Vagina (tissue), 2 donors: Measurements from ENCODE around the gene ADGRG6. TPM values are rescaled to one million over a fixed set of nuclear protein-coding genes. Genes with fewer than 3 reads are reported as not detected.

Source experiments
- DNase-seq, 2 donors: peaks; one replicate each; pipeline ENCODE4 v3.0.0-alpha.2; 2017; ENCODE audit errors: extremely low spot score in 2 of 2
- H3K27ac ChIP-seq: fragments of 200-600 bp; sonication (generic); one replicate; pipeline ENCODE4 v1.5.1; 2019
- H3K27me3 ChIP-seq: fragments of 200-600 bp; sonication (generic); one replicate; pipeline ENCODE4 v1.5.1; 2019
- H3K36me3 ChIP-seq, 2 donors: fragments of 200-600 bp; sonication (generic); one replicate each; pipeline ENCODE4 v1.5.1; 2017 to 2019
- H3K4me1 ChIP-seq: fragments of 200-600 bp; sonication (generic); one replicate; pipeline ENCODE4 v1.5.1; 2019
- H3K4me3 ChIP-seq, 2 donors: fragments of 200-600 bp; sonication (generic); 1 replicate in 1 of 2; 2 replicates in 1 of 2; pipeline ENCODE4 v1.5.1; 2016 to 2019
- H3K9me3 ChIP-seq: fragments of 200-600 bp; sonication (generic); one replicate; pipeline ENCODE4 v1.5.1; 2019
- POLR2A ChIP-seq, 2 donors: fragments of 450-650 bp; IDR thresholded peaks; one replicate each; pipeline ENCODE4 v1.6.1; 2017; ENCODE audit warnings: antibody characterized with exemption in 2 of 2, mild to moderate bottlenecking in 2 of 2, moderate library complexity in 2 of 2
- POLR2AphosphoS5 ChIP-seq, 2 donors: sonication (generic); formaldehyde crosslinking; IDR thresholded peaks; one replicate each; pipeline ENCODE4 v1.9.0; 2017; ENCODE audit warnings: antibody characterized with exemption in 2 of 2, mild to moderate bottlenecking in 2 of 2, low read depth in 1 of 2; ENCODE audit not compliant: insufficient read depth in 1 of 2
- intact Hi-C: fragments of 100-400 bp; cut with DNase I; formaldehyde crosslinking; loops from one replicate; pipeline ENCODE4 v1.15.1; 2023
- total RNA-seq: library from RNA; depleted of rRNA; stranded (reverse); fragments of >200 nt; gene quantifications from one replicate; pipeline ENCODE4 v1.2.3, GENCODE V29; 2016
- TF ChIP-seq, protein P1 (sequence below), 3 experiments: fragments of 450-650 bp in 2 of 3; fragments of 200-600 bp in 1 of 3; sonication (generic) in 1 of 3; IDR thresholded peaks; one replicate each; pipeline ENCODE4 v1.5.1; 2017 to 2019; ENCODE audit warnings: antibody characterized with exemption in 3 of 3, mild to moderate bottlenecking in 2 of 3, moderate library complexity in 2 of 3

ADGRG6 gene
- total RNA-seq, 1 donor from 2014 or later: 22.6 TPM

GRCh38 chr6:142377497-142377848, 75.7 kb downstream of the ADGRG6 start:
- H3K4me3 ChIP-seq: no peak overlapping the region
- intact Hi-C loops: no loop called here
- H3K27ac ChIP-seq: no peak overlapping the region
- DNase-seq: no peak
- no peaks in the 10 kb centered on the region for H3K36me3 ChIP-seq
- TF ChIP-seq, protein P1, sequence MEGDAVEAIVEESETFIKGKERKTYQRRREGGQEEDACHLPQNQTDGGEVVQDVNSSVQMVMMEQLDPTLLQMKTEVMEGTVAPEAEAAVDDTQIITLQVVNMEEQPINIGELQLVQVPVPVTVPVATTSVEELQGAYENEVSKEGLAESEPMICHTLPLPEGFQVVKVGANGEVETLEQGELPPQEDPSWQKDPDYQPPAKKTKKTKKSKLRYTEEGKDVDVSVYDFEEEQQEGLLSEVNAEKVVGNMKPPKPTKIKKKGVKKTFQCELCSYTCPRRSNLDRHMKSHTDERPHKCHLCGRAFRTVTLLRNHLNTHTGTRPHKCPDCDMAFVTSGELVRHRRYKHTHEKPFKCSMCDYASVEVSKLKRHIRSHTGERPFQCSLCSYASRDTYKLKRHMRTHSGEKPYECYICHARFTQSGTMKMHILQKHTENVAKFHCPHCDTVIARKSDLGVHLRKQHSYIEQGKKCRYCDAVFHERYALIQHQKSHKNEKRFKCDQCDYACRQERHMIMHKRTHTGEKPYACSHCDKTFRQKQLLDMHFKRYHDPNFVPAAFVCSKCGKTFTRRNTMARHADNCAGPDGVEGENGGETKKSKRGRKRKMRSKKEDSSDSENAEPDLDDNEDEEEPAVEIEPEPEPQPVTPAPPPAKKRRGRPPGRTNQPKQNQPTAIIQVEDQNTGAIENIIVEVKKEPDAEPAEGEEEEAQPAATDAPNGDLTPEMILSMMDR (IDR thresholded peaks at IDR 0.05): no peak
- TF ChIP-seq POLR2A (IDR thresholded peaks at IDR 0.05) (no peak), POLR2AphosphoS5 (IDR thresholded peaks at IDR 0.05; ENCODE audit: insufficient read depth in 1 of 2, low read depth in 1 of 2) (no peak)
- H3K27me3 ChIP-seq: no peaks in the 10 kb centered on the region
- peaks cover 11% of the 10 kb centered on the region for H3K4me1 ChIP-seq
- H3K9me3 ChIP-seq: no peaks in the 10 kb centered on the region

DNA sequence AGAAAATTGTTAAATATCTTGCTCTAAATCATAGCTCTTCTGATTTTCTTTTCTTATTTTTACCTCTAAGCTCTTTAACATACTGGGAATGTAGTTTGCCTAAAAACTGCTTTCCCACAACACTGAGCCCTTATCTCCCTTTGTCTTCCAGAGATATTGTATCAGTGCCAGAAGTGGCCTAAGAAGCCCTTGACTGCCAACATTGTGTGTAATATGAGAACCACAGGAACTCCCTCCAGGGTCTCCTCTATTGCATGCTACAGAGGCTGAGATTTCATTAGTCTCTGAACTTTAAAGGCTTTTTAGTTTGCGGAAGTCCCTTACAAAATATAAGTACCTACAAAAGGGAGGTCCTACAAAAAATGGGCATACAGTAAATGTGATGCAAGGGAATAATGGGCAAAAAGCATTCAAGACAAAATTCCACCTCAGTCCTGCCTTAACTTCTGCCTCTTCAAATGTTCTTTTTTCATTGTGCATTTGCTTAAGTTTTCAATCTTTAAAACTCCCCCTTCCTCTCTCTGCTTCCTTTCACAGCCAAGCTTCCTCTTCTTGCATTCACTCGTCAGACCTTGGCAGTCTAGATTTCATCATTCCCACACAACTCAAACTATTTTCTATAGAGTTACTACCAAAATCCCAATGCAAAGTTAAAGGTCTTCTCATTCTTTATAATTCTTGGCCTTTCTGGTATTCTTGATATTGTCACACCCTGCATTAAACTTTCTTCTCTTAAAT, 76.5 kb downstream of the ADGRG6 start:
- TF ChIP-seq POLR2A (IDR thresholded peaks at IDR 0.05): no peak
- TF ChIP-seq POLR2AphosphoS5 (IDR thresholded peaks at IDR 0.05; ENCODE audit: insufficient read depth in 1 of 2, low read depth in 1 of 2): no peak
- TF ChIP-seq, protein P1 (IDR thresholded peaks at IDR 0.05): no peak
- H3K4me1 ChIP-seq: peaks cover 11% of the 10 kb centered on the region
- H3K27me3 ChIP-seq: no peaks in the 10 kb centered on the region
- intact Hi-C loops: no loop called here
- H3K4me3 ChIP-seq: no peak overlapping the region
- no peak for DNase-seq
- no peak overlapping the region for H3K27ac ChIP-seq
- H3K36me3 ChIP-seq: no peaks in the 10 kb centered on the region
- no peaks in the 10 kb centered on the region for H3K9me3 ChIP-seq

DNA sequence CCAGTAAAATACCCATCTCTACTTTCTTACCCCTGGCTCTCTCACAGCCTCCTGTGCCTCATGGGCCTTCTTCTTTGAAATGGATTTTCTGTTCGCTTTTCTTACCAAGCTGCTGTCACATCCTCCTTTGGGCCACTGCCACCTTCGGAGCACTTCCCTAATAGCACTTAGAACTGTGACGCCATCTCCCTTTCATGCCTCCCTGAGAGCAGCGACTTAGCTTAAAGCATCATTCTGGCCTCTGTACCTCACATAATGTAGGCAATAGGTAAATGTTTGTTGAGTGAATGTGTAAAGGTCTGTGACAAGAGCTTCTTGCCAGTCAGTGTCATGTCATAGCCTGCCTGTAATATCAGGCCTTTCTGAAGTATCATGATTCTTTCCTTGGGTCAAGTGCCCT, 78.8 kb downstream of the ADGRG6 start:
- no peak for DNase-seq
- Histone ChIP-seq H3K4me1 (peaks cover 11% of the 10 kb centered on the region), H3K36me3 (no peaks in the 10 kb centered on the region), H3K27me3 (no peaks in the 10 kb centered on the region), H3K27ac (no peak overlapping the region), H3K4me3 (no peak overlapping the region), H3K9me3 (no peaks in the 10 kb centered on the region)
- intact Hi-C loops: no loop called here
- TF ChIP-seq POLR2AphosphoS5 (IDR thresholded peaks at IDR 0.05; ENCODE audit: insufficient read depth in 1 of 2, low read depth in 1 of 2) (no peak), POLR2A (IDR thresholded peaks at IDR 0.05) (no peak)
- TF ChIP-seq, protein P1 (IDR thresholded peaks at IDR 0.05): no peak

GRCh38 chr6:142381181-142381580, 79.4 kb downstream of the ADGRG6 start:
- intact Hi-C loops: no loop called here

More at GRCh38 chr6:142381181-142381580, 79.4 kb downstream of the ADGRG6 start:
- Histone ChIP-seq H3K27ac (no peak overlapping the region), H3K4me1 (peaks cover 8% of the 10 kb centered on the region), H3K36me3 (no peaks in the 10 kb centered on the region), H3K4me3 (no peak overlapping the region), H3K27me3 (no peaks in the 10 kb centered on the region), H3K9me3 (no peaks in the 10 kb centered on the region)
- no peak for TF ChIP-seq POLR2A (IDR thresholded peaks at IDR 0.05)
- TF ChIP-seq, protein P1 (IDR thresholded peaks at IDR 0.05): no peak
- no peak for TF ChIP-seq POLR2AphosphoS5 (IDR thresholded peaks at IDR 0.05; ENCODE audit: insufficient read depth in 1 of 2, low read depth in 1 of 2)
- DNase-seq: no peak
